Suprapubic skin (tissue), 3 donors: ENCODE data around the gene MISP.

Source experiments
- POLR2A ChIP-seq, 2 donors: fragments of 450-650 bp; IDR thresholded peaks; one replicate each; pipeline ENCODE4 v1.6.1; 2017; ENCODE audit warnings: antibody characterized with exemption in 2 of 2, mild to moderate bottlenecking in 2 of 2, moderate library complexity in 2 of 2
- TF ChIP-seq, protein P1 (sequence below), 2 donors: fragments of 200-600 bp in 1 of 2; fragments of 450-650 bp in 1 of 2; sonication (generic) in 1 of 2; IDR thresholded peaks; one replicate each; pipeline ENCODE4 v1.5.1; 2016 to 2019; ENCODE audit warnings: antibody characterized with exemption in 2 of 2, mild to moderate bottlenecking in 1 of 2, moderate library complexity in 1 of 2

DNA sequence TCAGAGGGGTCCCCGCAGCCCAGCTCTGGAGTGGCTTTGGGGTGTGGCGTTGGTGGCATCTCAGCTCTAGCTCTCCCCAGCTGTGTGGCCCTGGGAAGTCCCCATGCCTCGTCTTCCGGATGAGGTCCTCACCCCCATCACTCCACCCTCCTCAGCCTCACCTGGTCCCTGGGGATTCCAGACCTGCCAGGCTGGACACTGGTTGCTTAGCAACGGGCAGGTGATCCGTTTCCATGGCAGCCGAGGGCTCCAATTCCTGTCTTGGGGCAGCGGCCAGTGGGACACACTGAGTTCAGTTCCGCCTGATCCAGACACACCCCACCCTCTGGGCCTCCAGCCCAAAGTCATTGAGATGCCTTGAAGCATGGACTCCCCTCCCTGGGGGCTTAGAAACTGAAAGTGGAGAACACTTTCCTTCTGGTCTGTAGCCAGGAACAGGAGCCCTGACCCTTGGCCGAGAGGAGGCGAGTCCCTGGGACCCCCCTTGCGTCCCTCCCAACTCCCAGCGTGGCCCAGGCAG, 7.7 kb upstream of the MISP start:
- TF ChIP-seq, protein P1, sequence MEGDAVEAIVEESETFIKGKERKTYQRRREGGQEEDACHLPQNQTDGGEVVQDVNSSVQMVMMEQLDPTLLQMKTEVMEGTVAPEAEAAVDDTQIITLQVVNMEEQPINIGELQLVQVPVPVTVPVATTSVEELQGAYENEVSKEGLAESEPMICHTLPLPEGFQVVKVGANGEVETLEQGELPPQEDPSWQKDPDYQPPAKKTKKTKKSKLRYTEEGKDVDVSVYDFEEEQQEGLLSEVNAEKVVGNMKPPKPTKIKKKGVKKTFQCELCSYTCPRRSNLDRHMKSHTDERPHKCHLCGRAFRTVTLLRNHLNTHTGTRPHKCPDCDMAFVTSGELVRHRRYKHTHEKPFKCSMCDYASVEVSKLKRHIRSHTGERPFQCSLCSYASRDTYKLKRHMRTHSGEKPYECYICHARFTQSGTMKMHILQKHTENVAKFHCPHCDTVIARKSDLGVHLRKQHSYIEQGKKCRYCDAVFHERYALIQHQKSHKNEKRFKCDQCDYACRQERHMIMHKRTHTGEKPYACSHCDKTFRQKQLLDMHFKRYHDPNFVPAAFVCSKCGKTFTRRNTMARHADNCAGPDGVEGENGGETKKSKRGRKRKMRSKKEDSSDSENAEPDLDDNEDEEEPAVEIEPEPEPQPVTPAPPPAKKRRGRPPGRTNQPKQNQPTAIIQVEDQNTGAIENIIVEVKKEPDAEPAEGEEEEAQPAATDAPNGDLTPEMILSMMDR (IDR thresholded peaks at IDR 0.05): no peak
- no peak for TF ChIP-seq POLR2A (IDR thresholded peaks at IDR 0.05)
